PC-9 (cell line): ENCODE results near the gene LASP1. TPM values are rescaled to one million over a fixed set of nuclear protein-coding genes. Genes with fewer than 3 reads are reported as not detected.

Experiments used
- BruUV-seq: library from RNA; stranded (reverse); fragments of 400-500 nt; replicated peaks from 2 replicates; lab custom pipeline; 2021; lab: Mats Ljungman, UMichigan
- CTCF ChIA-PET: fragments of 300-600 bp; sonication (Branson Sonifier 250); formaldehyde crosslinking; loops from one replicate; lab custom pipeline; 2022; ENCODE audit warnings: antibody characterized with exemption; lab: Charles Lee
- POLR2A ChIA-PET: fragments of 300-600 bp; sonication (Branson Sonifier 250); formaldehyde crosslinking; loops from one replicate; lab custom pipeline; 2022; ENCODE audit warnings: antibody characterized with exemption; ENCODE audit not compliant: unreplicated experiment; lab: Charles Lee
- DNase-seq, 2 experiments: peaks; one replicate each; pipeline versions ENCODE4 v3.0.0 to v3.0.0-alpha.2; 2015 to 2022; ENCODE audit warnings: mixed read lengths in 1 of 2
- H2AFZ ChIP-seq: fragments of 200-600 bp; sonication (generic); 2 replicates; pipeline ENCODE4 v1.8.1; 2017; ENCODE audit warnings: antibody characterized with exemption
- H3F3A ChIP-seq: fragments of 200-600 bp; sonication (generic); 2 replicates; pipeline ENCODE4 v1.8.1; 2017; ENCODE audit warnings: antibody characterized with exemption, mild to moderate bottlenecking, low read depth; ENCODE audit not compliant: insufficient read depth
- H3K27ac ChIP-seq: fragments of 200-600 bp; sonication (generic); 2 replicates; pipeline ENCODE4 v1.6.1; 2016; ENCODE audit warnings: mixed run types
- H3K27me3 ChIP-seq: fragments of 200-600 bp; sonication (generic); 2 replicates; pipeline ENCODE4 v1.6.1; 2016; ENCODE audit warnings: low read depth, mixed run types; ENCODE audit not compliant: insufficient read depth
- H3K36me3 ChIP-seq: fragments of 200-600 bp; sonication (generic); 2 replicates; pipeline ENCODE4 v1.6.1; 2016; ENCODE audit warnings: low read depth, mixed run types
- H3K4me1 ChIP-seq: fragments of 200-600 bp; sonication (generic); replicated peaks from 2 replicates; pipeline ENCODE4 v1.6.1; 2016; ENCODE audit warnings: mixed run types; ENCODE audit not compliant: insufficient read depth
- H3K4me2 ChIP-seq: fragments of 200-600 bp; sonication (generic); 2 replicates; pipeline ENCODE4 v1.6.1; 2017; ENCODE audit warnings: mixed run types
- H3K4me3 ChIP-seq: fragments of 200-600 bp; sonication (generic); 2 replicates; pipeline ENCODE4 v1.6.1; 2016; ENCODE audit warnings: mixed run types
- H3K79me2 ChIP-seq: fragments of 200-600 bp; sonication (generic); 2 replicates; pipeline ENCODE4 v1.6.1; 2017; ENCODE audit warnings: low read depth, mixed run types
- H3K9me2 ChIP-seq: fragments of 200-600 bp; sonication (generic); 2 replicates; pipeline ENCODE4 v1.8.1; 2017; ENCODE audit warnings: mild to moderate bottlenecking; ENCODE audit not compliant: insufficient read depth
- H3K9me3 ChIP-seq: fragments of 200-600 bp; sonication (generic); 2 replicates; pipeline ENCODE4 v1.8.1; 2016; ENCODE audit warnings: low read depth; ENCODE audit not compliant: insufficient read depth
- H4K20me1 ChIP-seq: fragments of 200-600 bp; sonication (generic); 2 replicates; pipeline ENCODE4 v1.8.1; 2017; ENCODE audit not compliant: insufficient read depth
- CTCF ChIP-seq: fragments of 200-600 bp; sonication (generic); conservative IDR thresholded peaks from 2 replicates; pipeline ENCODE4 v1.6.1; 2017; ENCODE audit warnings: mixed run types, antibody characterized with exemption, mild to moderate bottlenecking, moderate library complexity
- EZH2 ChIP-seq: fragments of 200-600 bp; sonication (generic); IDR thresholded peaks from 2 replicates; pipeline ENCODE4 v1.8.0; 2017; ENCODE audit warnings: antibody characterized with exemption, low read depth
- intact Hi-C: fragments of 100-400 bp; cut with micrococcal nuclease; formaldehyde crosslinking; loops from one replicate; pipeline ENCODE4 v1.10.0; 2022; ENCODE audit not compliant: unreplicated experiment
- total RNA-seq: library from RNA; stranded (reverse); gene quantifications from 2 replicates; pipeline ENCODE4 v1.2.3, GENCODE V29; 2021

The LASP1 gene
- total RNA-seq, 1 experiment from 2014 or later, result 309 TPM

- ChIA-PET CTCF (no interaction called here), POLR2A (interaction anchor here (0.6 kb wide), 1 partner anchor 10 kb away, joined by 3 read pairs; no protein-coding TSS in a partner anchor)
- peaks cover 8% of the 10 kb centered on the region for H3K4me1 ChIP-seq
- H2AFZ ChIP-seq, result no peak overlapping the region
- no peak for DNase-seq
- H3K79me2 ChIP-seq, result peaks cover 96% of the 10 kb centered on the region
- H3K4me3 ChIP-seq, result no peak overlapping the region
- H3K4me2 ChIP-seq, result no peak overlapping the region
- no peaks in the 10 kb centered on the region for H3K27me3 ChIP-seq
- no peaks in the 10 kb centered on the region for H3K9me2 ChIP-seq
- no peaks in the 10 kb centered on the region for H3K9me3 ChIP-seq
- BruUV-seq, result no TSS peak
- H4K20me1 ChIP-seq, result peaks cover 78% of the 10 kb centered on the region
- TF ChIP-seq EZH2 (no peak), CTCF (no peak)
- peaks cover 32% of the 10 kb centered on the region for H3K36me3 ChIP-seq
- H3K27ac ChIP-seq, result no peak overlapping the region
- H3F3A ChIP-seq, result peaks cover 33% of the 10 kb centered on the region; the same call in 1 of the 2 replicates
- intact Hi-C loops, result no loop called here
Observed at GRCh38 chr17:38889745-38890409, 20.0 kb downstream of the LASP1 start.

GRCh38 chr17:38890410-38890746 is 20.5 kb downstream of the LASP1 start:
- TF ChIP-seq EZH2 (no peak), CTCF (no peak)
- POLR2A ChIA-PET, result no interaction called here
- Histone ChIP-seq H3K27me3 (no peaks in the 10 kb centered on the region), H3K36me3 (peaks cover 28% of the 10 kb centered on the region), H3K4me1 (peaks cover 13% of the 10 kb centered on the region), H4K20me1 (peaks cover 76% of the 10 kb centered on the region), H3K79me2 (peaks cover 93% of the 10 kb centered on the region), H3K9me3 (no peaks in the 10 kb centered on the region), H3K9me2 (no peaks in the 10 kb centered on the region), H2AFZ (no peak overlapping the region), H3K4me2 (no peak overlapping the region), H3K27ac (no peak overlapping the region), H3F3A (peaks cover 33% of the 10 kb centered on the region), H3K4me3 (no peak overlapping the region)
- BruUV-seq, result no TSS peak
- no peak for DNase-seq
- CTCF ChIA-PET, result no interaction called here
- intact Hi-C loops, result no loop called here

- Histone ChIP-seq H3K27ac (no peak overlapping the region), H3K79me2 (peaks cover 93% of the 10 kb centered on the region), H3K9me2 (no peaks in the 10 kb centered on the region), H3K9me3 (no peaks in the 10 kb centered on the region), H3K27me3 (no peaks in the 10 kb centered on the region), H4K20me1 (peaks cover 68% of the 10 kb centered on the region), H3K4me3 (no peak overlapping the region), H2AFZ (no peak overlapping the region), H3K4me2 (no peak overlapping the region), H3F3A (peaks cover 44% of the 10 kb centered on the region), H3K36me3 (peaks cover 33% of the 10 kb centered on the region; the same call in 1 of the 2 replicates), H3K4me1 (peaks cover 23% of the 10 kb centered on the region)
- intact Hi-C loops, result no loop called here
- no peak for DNase-seq
- CTCF ChIA-PET, result no interaction called here
- no TSS peak for BruUV-seq
- TF ChIP-seq CTCF (no peak), EZH2 (no peak)
- POLR2A ChIA-PET, result no interaction called here
Observed at GRCh38 chr17:38891441-38891840, 21.6 kb downstream of the LASP1 start.
